ENCODE measurements around the gene HEBP2.

HEBP2 gene

DNA sequence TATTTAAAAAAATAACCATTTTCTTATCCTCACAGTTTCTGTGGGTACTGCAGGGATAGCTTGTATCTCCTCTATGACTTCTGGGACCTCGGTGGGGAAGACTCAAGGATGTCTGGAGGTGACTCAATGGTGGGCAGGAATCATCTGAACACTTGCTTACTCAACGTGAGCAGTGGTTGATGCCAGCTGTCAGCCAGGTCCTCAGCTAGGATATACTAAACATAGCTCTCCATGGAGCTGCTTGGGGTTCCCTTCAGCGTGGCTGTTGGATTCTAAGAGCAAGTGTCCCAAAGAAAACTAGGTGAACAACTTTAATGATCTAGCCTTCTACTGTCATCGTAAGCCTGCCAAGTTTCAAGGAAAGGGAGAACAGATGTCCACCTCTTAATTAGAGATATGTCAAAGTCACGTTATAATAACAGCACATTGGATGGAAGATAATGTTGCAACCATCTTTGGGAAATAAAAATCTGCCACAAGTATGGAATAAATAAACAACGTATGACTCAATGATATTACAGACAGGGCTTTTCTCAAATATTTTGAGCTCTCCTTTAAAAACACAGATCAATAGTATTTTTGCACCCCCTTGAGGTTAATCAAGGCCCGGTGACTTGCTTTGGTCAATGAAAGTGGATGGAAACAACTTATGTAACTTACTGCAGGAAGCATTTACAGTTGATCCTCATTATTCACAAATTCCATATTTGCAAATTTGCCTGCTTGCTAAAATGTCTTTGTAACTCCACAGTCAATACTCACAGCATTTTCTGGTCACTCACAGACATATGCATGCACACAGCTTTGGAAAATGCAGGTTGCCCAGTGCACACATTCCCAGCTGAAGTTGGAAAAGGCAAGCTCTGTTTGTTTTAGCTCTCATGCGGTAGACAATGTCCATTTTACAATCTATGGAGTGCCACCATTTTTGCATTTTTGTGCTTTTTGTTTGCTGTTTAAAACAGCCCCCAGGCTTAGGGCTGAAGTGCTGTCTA is 6.6 kb upstream of the HEBP2 start:
- no peak for DNase-seq

DNA sequence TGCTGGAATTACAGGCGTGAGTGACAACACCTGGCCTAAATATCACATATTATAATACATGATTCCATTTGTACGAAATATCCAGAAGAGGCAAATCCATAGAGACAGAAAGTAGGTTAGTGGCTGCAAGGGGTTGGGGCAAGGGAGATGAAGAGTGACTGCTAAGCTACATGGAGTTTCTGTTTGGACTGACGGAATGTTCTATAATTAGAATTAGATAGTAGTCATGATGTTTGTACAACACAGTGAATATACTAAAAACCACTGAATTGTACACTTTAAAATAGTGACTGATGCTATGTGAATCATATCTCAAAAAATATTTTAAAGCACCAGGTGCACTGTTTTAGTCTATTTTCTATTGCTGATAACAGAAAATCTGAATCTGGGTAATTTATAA is 3.7 kb upstream of the HEBP2 start:
- no peak for DNase-seq

DNA sequence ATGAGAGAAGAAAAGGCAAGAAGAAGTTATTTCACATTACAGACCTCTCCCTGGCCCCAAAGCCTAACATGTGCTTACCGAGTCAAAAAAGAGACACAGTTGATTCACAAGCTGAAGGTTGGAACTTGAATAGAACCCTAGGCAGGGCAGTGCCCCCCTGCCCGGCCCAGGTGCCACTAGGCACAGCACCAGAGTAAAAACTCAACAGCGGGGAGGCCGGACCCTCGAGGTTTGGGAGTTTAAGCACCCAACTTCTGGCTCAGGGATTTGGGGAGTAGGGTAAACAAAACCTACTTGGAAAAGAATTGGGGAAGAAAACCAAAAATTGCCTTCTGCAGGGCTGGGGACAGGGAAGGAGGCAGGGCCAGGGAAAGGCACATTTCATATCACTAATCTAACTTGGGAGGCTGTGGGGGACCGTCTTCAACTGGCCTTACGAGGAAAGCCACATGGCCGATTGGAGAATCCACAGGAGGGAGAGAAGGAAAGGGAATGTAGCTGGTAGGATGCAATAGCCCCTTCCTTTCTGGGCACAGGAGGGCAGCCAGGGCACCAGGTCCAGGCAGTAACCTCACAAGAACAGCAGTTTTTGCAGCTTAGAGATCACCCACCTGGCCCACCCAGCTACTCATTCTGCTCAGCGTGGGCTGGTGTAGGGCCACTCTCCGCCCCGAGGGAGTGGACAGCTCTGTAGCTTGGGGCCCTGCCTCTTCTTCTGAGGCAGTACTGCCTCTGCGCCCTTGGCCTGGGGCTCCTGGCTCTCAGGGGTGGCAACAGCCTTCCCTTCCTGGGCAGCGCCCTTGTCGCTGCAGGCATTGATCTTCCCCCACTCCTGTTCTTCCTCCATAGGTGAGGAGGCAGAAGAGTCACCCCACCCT is 1.8 kb upstream of the HEBP2 start:
- no peak for DNase-seq

DNA sequence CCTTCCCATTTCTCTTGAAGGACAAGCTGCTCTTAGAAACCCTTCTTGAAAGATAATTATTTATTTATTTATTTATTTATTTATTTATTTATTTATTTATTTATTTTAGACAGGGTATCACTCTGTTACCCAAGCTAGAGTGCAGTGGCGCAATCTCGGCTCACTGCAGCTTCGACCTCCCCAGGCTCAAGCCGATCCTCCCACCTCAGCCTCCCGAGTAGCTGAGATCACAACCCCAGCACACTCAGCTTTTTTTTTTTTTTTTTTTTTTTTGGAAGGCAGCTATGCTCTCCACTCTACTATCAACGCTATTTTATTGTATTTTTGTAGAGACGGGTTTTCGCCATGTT is 1.2 kb upstream of the HEBP2 start:
- no peak for DNase-seq

DNA sequence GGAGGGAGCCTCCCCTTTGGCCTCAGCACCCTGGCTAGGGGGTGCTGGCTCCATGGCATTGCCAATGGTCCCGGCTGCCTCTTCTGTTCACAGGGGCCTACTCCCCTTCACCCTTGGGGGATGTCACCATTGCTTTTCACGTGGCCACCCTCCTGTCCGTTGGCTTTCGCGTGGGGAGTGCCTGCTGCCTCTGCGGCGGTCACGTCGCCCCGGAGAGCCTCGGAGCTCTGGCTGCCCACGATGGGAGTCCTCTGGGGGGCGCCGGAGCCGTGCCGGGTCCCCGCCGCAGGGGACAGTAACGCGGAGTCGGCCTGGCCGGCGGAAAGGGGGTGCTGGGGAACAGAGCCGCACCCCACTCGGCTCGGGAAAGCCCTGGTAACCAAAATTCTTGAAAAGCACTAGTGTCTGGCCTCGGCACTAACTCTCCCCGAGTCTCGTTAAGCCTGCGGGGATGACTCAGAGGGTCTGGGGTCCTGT is 661 bp upstream of the HEBP2 start:
- DNase-seq = no peak

DNA sequence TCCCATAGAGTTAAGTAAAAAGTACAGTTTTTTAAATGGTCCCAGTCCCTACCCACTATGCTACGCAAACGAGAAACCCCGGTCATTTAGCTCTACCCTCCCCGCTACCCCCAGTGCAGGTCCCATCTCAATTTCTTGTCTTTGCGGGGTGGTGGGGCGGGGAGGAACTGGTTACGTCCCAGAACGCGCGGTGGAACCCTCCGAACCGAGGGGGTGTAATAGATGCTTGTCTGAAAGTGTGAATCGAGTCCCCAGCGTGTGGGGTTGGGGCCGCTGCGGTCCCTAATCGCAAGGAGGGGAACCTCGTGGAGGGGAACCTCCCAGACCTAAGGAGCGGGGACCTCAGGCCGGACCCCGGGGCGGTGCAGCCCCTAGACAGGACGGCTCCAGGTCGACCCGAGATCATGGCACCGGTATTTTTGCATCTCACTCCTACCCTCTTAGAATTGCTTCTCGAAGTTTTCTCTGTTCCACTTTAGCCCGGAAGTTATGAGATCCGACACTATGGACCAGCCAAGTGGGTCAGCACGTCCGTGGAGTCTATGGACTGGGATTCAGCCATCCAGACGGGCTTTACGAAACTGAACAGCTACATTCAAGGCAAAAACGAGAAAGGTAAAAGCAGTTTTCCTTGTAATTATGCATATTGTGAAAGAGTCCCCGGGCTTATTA is 779 bp downstream of the HEBP2 start:
- no peak for DNase-seq

DNA sequence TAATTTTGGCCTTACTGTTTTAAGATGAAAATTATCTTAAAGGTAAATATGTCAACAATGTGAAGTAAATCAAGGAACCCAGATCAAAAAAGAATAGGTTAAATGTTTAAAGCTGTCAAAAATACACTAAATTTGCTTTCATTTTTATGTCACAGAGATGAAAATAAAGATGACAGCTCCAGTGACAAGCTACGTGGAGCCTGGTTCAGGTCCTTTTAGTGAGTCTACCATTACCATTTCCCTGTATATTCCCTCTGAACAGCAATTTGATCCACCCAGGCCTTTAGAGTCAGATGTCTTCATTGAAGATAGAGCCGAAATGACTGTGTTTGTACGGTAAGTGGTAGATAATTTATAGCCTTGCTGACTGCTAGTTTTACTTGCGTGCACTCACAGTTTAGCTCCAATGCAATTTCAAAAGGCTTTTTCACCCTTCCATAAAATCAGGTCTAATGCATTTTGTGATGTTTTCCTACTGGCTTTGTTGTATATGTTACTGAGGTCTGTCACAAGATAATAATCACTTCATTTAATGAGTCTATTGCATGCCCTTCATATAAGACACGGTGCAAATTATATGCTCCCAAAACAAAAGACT is 1.9 kb downstream of the HEBP2 start:
- DNase-seq = peak; percentile 75

DNA sequence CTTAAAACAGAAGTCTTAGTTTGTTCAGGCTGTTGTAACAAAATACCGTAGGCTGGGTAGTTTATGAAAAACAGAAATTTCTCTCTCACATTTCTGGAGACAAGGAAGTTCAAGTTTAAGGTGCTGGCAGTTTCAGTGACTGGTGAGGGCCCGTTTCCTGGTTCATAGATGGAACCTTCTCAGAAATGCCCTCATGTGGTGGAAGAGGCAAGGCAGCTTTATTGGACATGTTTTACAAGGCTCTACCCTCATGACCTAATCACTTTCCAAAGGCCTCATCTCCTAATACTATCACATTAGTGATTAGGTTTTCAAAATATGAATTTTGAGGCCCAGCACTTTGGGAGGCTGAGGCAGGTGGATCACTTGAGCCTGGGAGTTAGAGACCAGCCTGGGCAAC is 2.4 kb downstream of the HEBP2 start:
- no peak for DNase-seq

DNA sequence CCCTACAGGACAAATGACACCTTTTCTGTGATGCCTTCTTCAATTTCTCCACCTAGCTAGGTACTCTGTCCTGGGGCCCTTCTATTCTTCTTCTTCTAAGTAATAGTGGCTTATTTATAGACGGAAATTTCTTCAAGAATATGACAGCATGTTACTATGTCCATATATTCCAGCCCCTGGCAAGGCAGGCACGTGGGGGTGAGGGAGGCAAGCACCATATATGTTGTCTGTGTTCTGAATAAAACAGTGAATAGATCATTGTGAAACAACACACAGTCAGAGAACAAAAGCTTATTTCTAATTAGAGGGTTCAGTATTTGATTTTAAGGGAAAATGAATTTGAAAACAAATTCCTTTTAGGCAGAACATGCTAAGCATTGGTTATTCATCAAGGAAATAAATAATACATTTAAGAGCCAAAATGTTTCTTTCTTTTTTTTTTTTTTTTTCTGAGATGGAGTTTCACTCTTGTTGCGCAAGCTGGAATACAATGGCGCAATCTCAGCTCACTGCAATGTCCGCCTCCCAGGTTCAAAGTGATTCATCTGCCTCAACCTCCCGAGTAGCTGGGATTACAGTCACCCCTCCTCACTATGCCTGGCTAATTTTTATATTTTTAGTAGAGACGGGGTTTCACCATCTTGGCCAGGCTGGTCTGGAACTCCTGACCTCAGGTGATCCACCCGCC is 6.2 kb downstream of the HEBP2 start:
- no peak for DNase-seq

DNA sequence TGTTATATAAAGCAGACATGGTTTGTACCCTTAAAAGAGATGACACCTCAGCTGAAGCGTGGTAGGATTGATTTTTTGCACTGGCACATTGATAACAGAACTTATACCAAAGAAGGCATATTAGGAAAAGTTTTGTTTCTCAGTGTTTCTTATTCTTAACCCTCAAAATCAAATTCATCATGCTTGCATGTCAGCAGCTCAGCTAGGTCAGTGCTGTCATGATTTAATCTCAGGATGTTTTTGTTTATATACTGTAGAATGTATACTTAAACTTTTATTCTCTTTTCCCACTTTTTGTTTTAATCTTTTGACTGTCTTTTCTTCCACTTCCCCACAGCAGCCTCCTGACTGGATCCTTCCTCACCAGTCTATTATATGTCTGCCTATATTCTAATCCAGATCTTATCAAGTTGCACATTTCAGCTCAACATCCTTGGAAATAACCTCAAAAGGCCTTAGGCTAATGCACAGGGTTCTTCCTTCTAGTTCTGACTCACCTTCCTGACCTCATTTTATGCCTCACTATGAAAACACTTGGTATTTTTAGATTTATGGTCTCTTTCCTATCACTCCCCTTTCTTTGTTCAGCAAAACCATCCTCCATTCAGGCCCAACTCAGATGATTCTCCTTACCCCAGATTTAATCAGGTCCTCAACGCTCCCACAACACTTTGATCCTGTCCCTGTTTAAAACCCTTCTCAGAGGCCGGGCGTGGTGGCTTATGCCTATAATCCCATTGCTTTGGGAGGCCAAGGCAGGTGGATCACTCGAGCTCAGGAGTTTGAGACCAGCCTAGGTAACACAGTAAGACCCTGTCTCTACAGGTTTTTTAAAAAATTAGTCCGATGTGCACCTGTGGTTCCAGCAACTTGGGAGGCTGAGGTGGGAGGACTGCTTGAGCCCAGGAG is 7.2 kb downstream of the HEBP2 start:
- no peak for DNase-seq

DNA sequence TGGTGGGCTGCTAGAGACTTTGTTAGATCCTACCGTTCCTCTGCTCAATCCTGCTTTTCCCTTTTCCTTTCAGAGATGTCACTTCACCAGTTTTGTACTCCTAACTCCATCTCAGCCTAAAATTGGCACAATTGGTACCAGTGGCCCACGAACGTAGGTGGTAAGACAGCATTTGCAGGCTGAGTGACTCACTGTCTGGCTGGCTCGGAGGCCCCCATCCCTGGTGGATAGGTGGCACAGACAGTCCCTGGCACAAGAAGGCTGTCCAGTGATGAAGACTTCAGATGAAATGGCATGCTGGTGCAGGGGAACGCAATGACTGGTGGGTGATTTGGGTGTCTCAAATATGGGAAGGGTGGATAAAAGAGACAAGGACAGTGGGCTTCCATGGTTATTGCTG is 11.1 kb downstream of the HEBP2 start:
- no peak for DNase-seq

DNA sequence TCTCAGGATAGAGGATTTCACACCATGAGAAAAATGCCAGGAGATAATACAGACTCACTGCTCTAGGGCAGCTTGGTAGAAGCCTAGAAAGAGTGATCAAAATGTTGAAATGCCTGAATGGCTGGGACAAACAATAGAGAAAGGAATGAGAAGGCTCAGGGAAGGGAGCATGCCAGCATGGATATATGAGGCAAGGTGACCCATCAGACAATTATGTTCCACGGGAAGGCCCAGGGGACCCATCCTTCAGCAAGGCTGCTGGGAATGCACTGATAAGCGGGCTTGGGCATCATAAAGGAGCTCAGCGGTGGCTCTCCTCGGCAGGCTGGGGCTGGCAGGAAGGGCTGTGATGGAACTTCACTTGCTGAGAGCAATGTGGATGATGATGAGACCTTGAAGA is 12.2 kb downstream of the HEBP2 start:
- DNase-seq = no peak

DNA sequence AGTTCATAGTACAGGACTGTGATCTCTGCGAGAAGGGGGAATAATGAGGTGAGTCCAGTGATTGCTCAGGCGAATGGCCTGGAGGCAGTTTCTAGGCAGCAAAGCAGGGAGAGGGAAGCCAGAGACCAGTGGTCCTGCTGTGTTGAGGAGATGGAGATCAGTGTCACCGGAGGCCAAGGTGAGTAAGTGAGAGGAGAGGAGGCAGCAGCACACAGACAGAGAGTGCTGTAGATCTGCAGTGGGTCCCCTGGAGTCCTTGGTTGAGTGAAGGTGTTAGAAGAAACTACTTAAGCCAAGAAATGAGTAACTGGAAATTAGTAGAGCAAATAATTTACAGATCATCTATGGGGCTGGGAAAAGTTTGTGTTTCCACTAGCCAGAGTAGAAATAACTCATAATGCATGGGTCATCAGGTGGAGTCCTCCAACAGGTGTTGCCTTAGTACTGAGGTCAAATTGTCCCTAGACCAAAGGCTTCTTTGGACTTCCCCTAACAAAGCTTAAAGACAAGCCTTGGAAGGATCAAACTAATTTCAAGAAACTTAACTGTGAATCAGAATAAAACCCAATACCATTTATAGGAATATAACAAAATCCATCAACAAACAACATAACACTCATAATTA is 13.6 kb downstream of the HEBP2 start:
- no peak for DNase-seq

DNA sequence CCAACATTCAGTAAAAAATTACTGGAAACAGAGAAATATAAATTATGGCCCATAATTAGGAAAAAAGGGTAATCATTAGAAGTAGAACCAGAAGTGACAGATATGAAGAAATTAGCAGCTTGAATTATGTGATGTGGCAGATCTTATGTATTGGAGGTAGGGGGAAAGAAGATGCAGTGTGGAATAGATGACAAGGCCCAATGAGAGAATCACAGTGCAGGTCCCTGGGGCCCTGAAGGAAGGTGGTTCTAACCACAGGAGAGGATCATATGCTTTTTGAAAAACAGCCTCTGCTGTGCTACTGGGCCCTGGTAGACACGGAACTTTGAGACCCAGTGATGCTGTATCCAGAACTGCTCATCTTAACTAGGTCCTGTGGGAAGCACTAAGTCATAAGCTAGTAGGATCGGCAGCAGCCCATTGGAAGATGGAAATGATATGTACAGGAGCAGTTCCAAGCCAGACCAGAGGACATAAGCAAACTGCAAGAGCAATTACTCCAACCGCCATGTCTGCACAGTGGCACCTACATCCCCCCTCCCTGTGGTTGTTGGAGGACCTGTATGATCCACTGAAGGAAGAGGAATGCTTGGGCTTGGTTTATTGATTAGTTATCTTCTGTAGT is 14.2 kb downstream of the HEBP2 start:
- no peak for DNase-seq

DNA sequence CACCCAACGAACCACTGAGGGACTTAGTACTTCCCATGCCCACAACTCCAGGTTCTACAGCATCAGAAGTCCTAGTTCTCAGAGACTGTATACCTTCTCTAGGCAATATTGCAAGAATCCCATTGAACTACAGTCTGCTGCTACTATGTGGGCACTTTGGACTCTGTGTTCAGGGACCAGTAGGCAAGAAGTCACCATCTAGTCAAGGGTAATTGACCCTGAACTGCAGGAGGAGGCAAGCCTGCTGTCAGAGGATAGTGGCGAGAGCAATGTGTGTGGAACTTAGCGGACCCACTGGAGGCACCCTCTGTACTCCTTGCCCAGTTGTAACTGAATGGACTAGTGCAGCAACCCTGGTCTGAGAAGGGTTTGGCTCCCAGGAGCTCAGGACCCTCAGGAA is 15.7 kb downstream of the HEBP2 start:
- DNase-seq = no peak

DNA sequence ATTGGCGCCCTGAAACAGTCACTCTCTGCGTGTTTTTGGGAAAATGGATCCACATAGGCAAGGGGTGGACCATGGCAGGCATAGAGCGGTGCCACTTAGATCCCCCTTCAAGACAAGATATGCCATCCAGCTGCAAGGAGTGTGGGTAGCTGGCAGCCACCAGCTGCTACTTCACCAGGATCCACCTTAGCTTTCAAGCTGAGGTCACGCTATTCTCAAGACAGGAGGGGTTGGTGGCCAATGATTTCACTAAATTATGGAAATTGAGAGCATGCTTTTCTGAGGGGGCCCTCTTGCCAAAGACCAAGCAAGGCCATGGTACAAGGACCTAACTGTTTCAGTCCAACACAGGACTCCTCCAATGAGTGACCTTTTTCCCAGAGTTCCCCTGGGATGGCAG is 16.3 kb downstream of the HEBP2 start:
- DNase-seq = no peak

DNA sequence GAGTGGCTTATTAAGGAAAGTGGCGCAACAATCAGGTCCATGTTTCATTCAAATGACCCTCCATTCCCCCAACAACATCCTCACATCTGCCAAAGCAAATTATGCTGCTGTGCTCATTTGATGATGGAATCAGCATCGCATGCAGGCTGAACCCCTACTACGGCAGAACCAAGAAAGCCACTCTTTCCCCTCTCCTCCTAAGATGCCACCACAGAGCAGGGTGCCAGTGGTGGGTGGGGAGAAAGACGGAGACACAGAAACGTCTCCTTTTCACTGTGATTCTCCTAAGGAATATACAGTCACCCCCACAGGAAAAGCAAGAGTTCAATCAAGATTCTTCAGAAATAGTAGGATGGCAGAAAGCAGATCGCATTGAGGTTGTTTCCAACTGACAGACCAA is 17.1 kb downstream of the HEBP2 start:
- DNase-seq = no peak

DNA sequence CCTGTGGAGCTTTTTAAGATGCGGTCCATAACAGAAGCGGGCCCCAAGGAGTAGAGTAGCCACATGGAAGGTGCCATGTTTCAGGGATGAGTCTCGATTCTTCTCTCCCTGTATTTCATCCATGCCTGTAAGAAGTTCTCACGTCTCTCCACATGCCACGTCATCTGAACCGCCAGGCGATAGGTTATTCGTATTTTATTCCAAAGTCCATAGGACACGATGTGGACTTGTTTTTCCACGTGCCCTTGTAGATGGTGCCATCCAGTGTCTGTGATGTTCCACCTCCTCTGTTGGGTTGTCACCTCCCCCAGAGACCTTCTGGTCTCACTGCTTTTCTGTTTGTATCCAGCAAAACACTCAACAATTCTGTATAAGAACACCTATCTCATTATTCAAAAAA is 17.6 kb downstream of the HEBP2 start:
- DNase-seq = no peak

DNA sequence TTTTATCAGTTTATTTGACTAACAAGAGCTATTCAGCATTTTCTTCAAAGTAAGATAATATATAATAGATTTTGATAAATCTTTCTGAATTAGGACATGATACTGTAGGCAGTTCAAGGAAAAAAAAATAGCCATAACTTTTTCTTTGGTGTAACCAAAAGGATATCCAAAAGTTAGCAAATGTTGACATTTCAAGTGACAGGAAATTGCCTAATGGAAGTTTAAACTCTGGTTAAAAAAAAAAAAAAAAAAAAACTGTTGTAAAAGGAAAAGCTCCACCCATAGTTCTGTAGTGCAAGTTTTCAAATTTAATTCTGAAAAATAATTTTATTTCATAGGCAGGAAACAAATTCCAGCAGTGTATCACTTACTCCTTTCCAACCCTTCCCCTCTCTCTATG is 18.8 kb downstream of the HEBP2 start:
- DNase-seq = no peak

All from NCI-H2227 treated with DMSO at 0.1 percent for 48 hours (cell line).